ENCODE data around the gene GNG13.

The GNG13 gene

DNA sequence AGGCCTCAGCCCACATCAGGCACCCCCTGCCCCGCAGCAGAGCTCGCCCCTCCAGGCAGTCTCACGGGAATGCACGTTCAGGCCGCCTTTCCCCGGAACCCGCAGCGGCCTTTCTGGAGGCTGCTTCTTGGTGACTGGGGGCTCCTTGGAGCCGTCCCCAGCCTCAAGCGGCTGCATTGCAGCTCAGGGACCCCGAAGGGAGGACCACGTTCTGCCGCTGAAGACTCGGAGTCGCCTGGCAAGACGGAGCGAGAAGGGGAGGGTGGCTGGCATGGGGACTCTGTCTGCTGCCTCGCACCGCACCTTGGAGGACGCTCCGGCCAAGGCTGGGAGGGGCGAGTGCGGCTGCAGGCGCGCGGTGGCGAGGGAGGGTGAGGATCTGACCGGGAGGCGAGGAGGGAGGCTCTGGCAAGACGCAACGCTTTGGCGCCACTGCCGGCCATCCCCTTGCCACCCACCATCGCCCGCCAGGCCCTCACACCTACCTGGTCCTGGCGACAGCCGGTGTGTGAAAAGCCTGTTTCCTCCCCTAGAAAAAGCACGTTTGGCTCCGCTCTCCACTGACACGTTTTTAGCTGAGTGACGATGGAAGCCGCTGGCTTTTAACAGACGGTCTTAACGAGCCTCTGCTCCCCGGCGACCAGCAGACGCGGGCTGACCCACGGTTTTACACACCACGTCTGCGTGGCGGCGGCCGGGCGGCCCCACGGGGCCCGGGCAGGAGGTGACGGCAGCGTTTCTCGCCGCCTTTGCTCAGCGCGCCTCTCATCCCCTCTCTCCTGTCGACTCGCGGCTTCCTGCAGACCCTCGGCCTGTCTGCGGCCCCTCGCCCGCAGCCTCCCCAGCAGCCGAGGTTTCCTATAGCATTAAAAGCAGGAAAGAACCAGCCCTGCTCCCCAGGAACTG lies 16.7 kb upstream of the GNG13 start:
- TF ChIP-seq, protein P1, sequence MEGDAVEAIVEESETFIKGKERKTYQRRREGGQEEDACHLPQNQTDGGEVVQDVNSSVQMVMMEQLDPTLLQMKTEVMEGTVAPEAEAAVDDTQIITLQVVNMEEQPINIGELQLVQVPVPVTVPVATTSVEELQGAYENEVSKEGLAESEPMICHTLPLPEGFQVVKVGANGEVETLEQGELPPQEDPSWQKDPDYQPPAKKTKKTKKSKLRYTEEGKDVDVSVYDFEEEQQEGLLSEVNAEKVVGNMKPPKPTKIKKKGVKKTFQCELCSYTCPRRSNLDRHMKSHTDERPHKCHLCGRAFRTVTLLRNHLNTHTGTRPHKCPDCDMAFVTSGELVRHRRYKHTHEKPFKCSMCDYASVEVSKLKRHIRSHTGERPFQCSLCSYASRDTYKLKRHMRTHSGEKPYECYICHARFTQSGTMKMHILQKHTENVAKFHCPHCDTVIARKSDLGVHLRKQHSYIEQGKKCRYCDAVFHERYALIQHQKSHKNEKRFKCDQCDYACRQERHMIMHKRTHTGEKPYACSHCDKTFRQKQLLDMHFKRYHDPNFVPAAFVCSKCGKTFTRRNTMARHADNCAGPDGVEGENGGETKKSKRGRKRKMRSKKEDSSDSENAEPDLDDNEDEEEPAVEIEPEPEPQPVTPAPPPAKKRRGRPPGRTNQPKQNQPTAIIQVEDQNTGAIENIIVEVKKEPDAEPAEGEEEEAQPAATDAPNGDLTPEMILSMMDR (IDR thresholded peaks at IDR 0.05; ENCODE audit: low read depth, low read length, missing control alignments): no peak
- H3K4me3 ChIP-seq (ENCODE audit: low read depth, low read length): no peak overlapping the region
- DNase-seq (ENCODE audit: low read depth): no peak
- in situ Hi-C loops (cut with HindIII; ENCODE audit: low sequenced_read_pairs): no loop called here

DNA sequence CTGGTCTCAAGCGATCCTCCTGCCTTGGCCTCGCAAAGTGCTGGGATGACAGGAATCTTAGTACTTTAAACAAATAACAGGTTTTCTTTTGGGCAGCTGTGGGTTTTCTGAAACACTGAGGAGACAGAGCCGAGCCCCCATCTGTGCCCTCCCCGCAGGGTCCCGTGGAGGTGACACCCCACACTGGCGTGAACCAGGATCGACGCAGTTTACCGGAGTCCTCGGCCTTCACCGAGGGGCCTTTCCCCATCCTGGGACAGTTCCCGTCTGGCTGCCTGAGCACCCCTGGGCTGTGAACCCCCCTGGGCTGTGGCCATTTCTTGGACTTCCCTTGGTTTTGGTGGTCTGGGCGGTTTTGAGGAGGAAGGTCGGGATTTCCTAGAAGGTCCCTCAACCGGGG lies 15.3 kb upstream of the GNG13 start:
- no peak for DNase-seq (ENCODE audit: low read depth)
- in situ Hi-C loops (cut with HindIII; ENCODE audit: low sequenced_read_pairs): no loop called here
- TF ChIP-seq, protein P1 (IDR thresholded peaks at IDR 0.05; ENCODE audit: low read depth, low read length, missing control alignments): no peak
- H3K4me3 ChIP-seq (ENCODE audit: low read depth, low read length): no peak overlapping the region

DNA sequence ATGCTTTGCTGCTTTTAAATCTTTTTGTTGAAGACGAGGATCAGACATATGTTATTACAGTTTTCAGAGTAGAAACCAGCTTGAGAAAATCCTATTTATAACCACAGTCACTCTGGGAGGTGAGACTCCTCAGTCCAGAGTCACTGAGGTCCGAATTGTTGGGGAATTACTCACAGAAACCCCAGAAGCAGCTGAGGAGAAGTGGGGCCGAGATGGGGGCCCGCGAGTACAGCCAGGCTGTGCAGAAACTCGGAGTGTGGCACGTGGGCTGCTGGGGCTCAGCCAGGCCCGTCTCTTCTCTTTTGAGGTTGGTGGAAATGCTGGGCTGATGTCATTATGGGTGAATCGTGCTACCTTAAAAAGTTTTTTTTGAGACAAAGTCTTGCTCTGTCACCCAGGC lies 14.4 kb upstream of the GNG13 start:
- peak; percentile 42 for DNase-seq (ENCODE audit: low read depth)
- H3K4me3 ChIP-seq (ENCODE audit: low read depth, low read length): no peak overlapping the region
- TF ChIP-seq, protein P1 (IDR thresholded peaks at IDR 0.05; ENCODE audit: low read depth, low read length, missing control alignments): no peak
- in situ Hi-C loops (cut with HindIII; ENCODE audit: low sequenced_read_pairs): no loop called here

DNA sequence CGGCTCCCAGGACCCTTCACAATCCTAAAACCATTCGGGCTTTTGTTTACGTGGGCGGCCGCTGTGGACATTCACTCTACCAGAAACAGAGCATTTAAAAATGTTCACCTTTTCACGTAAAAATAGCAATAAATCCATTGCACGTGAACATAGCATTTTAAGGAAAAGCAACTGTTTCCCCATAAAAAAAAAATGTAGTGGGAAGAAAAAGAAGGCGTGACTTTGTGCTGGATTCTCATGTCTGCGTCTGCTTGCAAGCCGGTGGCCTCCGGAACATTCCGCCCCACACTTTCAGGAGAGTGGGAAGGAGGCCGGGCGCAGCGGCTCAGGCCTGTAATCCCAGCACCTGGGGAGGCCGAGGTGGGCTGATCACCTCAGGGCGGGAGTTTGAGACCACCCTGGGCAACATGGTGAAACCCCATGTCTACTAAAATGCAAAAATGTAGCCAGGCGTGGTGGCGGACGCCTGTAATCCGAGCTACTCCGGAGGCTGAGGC lies 13.4 kb upstream of the GNG13 start:
- TF ChIP-seq, protein P1 (IDR thresholded peaks at IDR 0.05; ENCODE audit: low read depth, low read length, missing control alignments): no peak
- in situ Hi-C loops (cut with HindIII; ENCODE audit: low sequenced_read_pairs): no loop called here
- DNase-seq (ENCODE audit: low read depth): no peak
- no peak overlapping the region for H3K4me3 ChIP-seq (ENCODE audit: low read depth, low read length)

DNA sequence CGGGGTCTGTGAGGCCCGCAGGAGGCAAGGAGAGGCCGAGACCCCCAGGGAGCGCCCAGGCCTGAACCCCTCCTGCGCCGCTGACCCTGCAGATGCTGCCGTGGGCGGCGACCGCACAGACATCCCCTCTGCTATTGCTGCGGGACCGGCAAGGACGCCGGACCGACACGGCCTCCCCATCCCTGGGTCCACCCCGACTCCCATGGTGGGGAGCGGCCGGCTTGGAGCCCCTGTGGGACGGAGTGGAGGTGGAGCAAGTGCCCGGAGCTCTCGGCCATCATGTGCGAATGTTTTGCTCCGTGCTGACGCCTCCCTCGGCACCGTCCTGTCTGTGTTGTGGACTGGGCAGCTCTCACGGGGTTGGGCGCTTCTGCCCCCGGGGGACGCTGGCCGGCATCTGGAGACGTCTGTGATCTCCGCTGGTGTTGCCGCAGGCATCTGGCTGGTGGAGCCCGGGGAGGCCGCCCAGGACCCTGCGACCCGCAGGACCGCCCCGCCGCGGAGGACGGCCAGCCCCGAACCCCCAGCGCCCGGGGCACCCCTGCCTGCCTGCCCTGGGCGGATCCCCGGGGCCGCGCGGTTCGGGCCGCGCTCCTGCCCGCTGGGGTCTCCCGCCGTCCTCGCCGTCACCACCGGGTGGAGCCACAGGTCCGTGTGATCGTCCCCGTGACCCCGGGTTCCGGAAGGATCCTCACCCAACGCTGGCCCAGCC lies 12.8 kb upstream of the GNG13 start:
- TF ChIP-seq, protein P1 (IDR thresholded peaks at IDR 0.05; ENCODE audit: low read depth, low read length, missing control alignments): peak; percentile 44
- peak overlapping the region; percentile 10 for H3K4me3 ChIP-seq (ENCODE audit: low read depth, low read length)
- DNase-seq (ENCODE audit: low read depth): no peak
- in situ Hi-C loops (cut with HindIII; ENCODE audit: low sequenced_read_pairs): no loop called here

DNA sequence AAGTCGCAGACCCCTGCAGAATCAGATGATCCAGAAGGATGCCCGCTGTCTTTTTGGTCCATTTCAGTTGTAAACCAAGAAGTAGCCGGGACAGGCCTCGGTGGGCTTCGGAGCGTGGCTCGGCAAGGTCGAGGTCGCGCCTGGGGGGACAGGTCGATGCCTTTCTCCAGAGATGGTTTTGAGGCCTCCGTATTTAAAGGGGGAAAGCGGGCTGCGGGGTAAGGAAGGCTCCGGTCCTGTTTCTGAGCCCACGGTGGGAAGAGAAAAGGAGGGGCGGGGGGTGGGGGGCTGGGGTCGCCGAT lies 7.5 kb upstream of the GNG13 start:
- no peak for DNase-seq (ENCODE audit: low read depth)
- H3K4me3 ChIP-seq (ENCODE audit: low read depth, low read length): peak overlapping the region; percentile 70
- TF ChIP-seq, protein P1 (IDR thresholded peaks at IDR 0.05; ENCODE audit: low read depth, low read length, missing control alignments): no peak
- in situ Hi-C loops (cut with HindIII; ENCODE audit: low sequenced_read_pairs): no loop called here

All from astrocyte of the cerebellum (primary cell).